ENCODE measurements around the gene PLEKHA8.

The PLEKHA8 gene

GRCh38 chr7:29993140-29993539 lies 35.1 kb upstream of the PLEKHA8 start:
- TF ChIP-seq TAF1 (IDR thresholded peaks at IDR 0.05; ENCODE audit: borderline replicate concordance, insufficient read depth, low read length), result no peak
- TF ChIP-seq REST (IDR thresholded peaks at IDR 0.05; ENCODE audit: insufficient read depth in 1 of 2, low read depth in 2 of 2, low read length in 2 of 2), result no peak
- TF ChIP-seq SIN3A (IDR thresholded peaks at IDR 0.05; ENCODE audit: borderline replicate concordance, insufficient read depth, low read length), result no peak

- TF ChIP-seq TAF1 (IDR thresholded peaks at IDR 0.05; ENCODE audit: borderline replicate concordance, insufficient read depth, low read length) (no peak), FOXP2 (optimal IDR thresholded peaks at IDR 0.05; ENCODE audit: borderline replicate concordance, extremely low read depth, extremely low read length, insufficient read depth) (no peak), SIN3A (IDR thresholded peaks at IDR 0.05; ENCODE audit: borderline replicate concordance, insufficient read depth, low read length) (no peak), REST (IDR thresholded peaks at IDR 0.05; ENCODE audit: insufficient read depth in 1 of 2, low read depth in 2 of 2, low read length in 2 of 2) (no peak), POLR2AphosphoS5 (IDR thresholded peaks at IDR 0.05; ENCODE audit: low read depth, low read length) (no peak)
Measured at GRCh38 chr7:29995652-29996051, 32.6 kb upstream of the PLEKHA8 start.

GRCh38 chr7:29996321-29996720 lies 31.9 kb upstream of the PLEKHA8 start:
- TF ChIP-seq POLR2AphosphoS5 (IDR thresholded peaks at IDR 0.05; ENCODE audit: low read depth, low read length) (no peak), FOXP2 (optimal IDR thresholded peaks at IDR 0.05; ENCODE audit: borderline replicate concordance, extremely low read depth, extremely low read length, insufficient read depth) (no peak), SIN3A (IDR thresholded peaks at IDR 0.05; ENCODE audit: borderline replicate concordance, insufficient read depth, low read length) (no peak), TAF1 (IDR thresholded peaks at IDR 0.05; ENCODE audit: borderline replicate concordance, insufficient read depth, low read length) (no peak), REST (IDR thresholded peaks at IDR 0.05; ENCODE audit: insufficient read depth in 1 of 2, low read depth in 2 of 2, low read length in 2 of 2) (no peak)

GRCh38 chr7:29998489-29998888 lies 29.7 kb upstream of the PLEKHA8 start:
- no peak for TF ChIP-seq REST (IDR thresholded peaks at IDR 0.05; ENCODE audit: insufficient read depth in 1 of 2, low read depth in 2 of 2, low read length in 2 of 2)
- no peak for TF ChIP-seq TAF1 (IDR thresholded peaks at IDR 0.05; ENCODE audit: borderline replicate concordance, insufficient read depth, low read length)
- no peak for TF ChIP-seq SIN3A (IDR thresholded peaks at IDR 0.05; ENCODE audit: borderline replicate concordance, insufficient read depth, low read length)
- no peak for TF ChIP-seq POLR2AphosphoS5 (IDR thresholded peaks at IDR 0.05; ENCODE audit: low read depth, low read length)
- TF ChIP-seq FOXP2 (optimal IDR thresholded peaks at IDR 0.05; ENCODE audit: borderline replicate concordance, extremely low read depth, extremely low read length, insufficient read depth), result no peak

- TF ChIP-seq TAF1 (IDR thresholded peaks at IDR 0.05; ENCODE audit: borderline replicate concordance, insufficient read depth, low read length) (no peak), SIN3A (IDR thresholded peaks at IDR 0.05; ENCODE audit: borderline replicate concordance, insufficient read depth, low read length) (no peak), REST (IDR thresholded peaks at IDR 0.05; ENCODE audit: insufficient read depth in 1 of 2, low read depth in 2 of 2, low read length in 2 of 2) (no peak), POLR2AphosphoS5 (IDR thresholded peaks at IDR 0.05; ENCODE audit: low read depth, low read length) (no peak), FOXP2 (optimal IDR thresholded peaks at IDR 0.05; ENCODE audit: borderline replicate concordance, extremely low read depth, extremely low read length, insufficient read depth) (no peak)
Measured at GRCh38 chr7:30001998-30002397, 26.2 kb upstream of the PLEKHA8 start.
